K562 (cell line): ENCODE measurements around the gene ST6GALNAC1. TPM values are rescaled to one million over a fixed set of nuclear protein-coding genes. Genes with fewer than 3 reads are reported as not detected.

ENCODE experiments used
- ATAC-seq: fragments of 200-7000 bp; cut with Tn5 transposase; 3 replicates; pipeline ENCODE4 v1.9.1; 2020; ENCODE audit warnings: moderate library complexity
- BruUV-seq: library from RNA; stranded (reverse); fragments of 400-500 nt; replicated peaks from 2 replicates; lab custom pipeline; 2021; lab: Mats Ljungman, UMichigan
- CTCF ChIA-PET: fragments of 300-600 bp; formaldehyde crosslinking; extraction: SDS; loops from one replicate; lab custom pipeline; 2021; ENCODE audit warnings: low intra/inter-chr PET ratio; lab: Yijun Ruan, JAX
- POLR2A ChIA-PET: fragments of 300-600, 350-650 bp; sonication (Branson Sonifier 250); formaldehyde crosslinking; extraction: SDS; loops from one replicate; lab custom pipeline; 2021; ENCODE audit warnings: antibody characterized with exemption, inconsistent platforms; lab: Yijun Ruan, JAX
- DNase-seq, 4 experiments: peaks; one replicate each; pipeline versions ENCODE4 v3.0.0 to v3.0.0-alpha.2; 2011 to 2018; ENCODE audit warnings: low spot score in 3 of 4, mixed read lengths in 3 of 4; ENCODE audit errors: extremely low read depth in 1 of 4
- FAIRE-seq: peaks from 2 replicates; lab custom pipeline; 2011; peaks lifted over from hg19 to GRCh38; lab: Jason Lieb, UNC
- H2AFZ ChIP-seq: 2 replicates; pipeline ENCODE4 v1.6.0; 2011; ENCODE audit warnings: low read depth, low read length, control low read depth, inconsistent platforms
- H3K27ac ChIP-seq: fragments of 200-600 bp; 3 replicates; pipeline ENCODE4 v1.8.0; 2011; ENCODE audit warnings: low read depth, mild to moderate bottlenecking, control low read depth, inconsistent platforms, low read length, moderate library complexity, mixed read lengths; ENCODE audit errors: extremely low read depth
- H3K27me3 ChIP-seq, 2 experiments: fragments of 300-600 bp in 1 of 2; 2 replicates in 1 of 2; 3 replicates in 1 of 2; pipeline versions ENCODE4 v1.6.0 to v1.8.0; 2011; ENCODE audit warnings: inconsistent platforms in 2 of 2, low read length in 2 of 2, mild to moderate bottlenecking in 1 of 2, mixed read lengths in 1 of 2, moderate library complexity in 1 of 2; ENCODE audit not compliant: control insufficient read depth in 2 of 2, insufficient read depth in 2 of 2
- H3K36me3 ChIP-seq: fragments of 300-600 bp; 3 replicates; pipeline ENCODE4 v1.8.0; 2011; ENCODE audit warnings: mild to moderate bottlenecking, low read length, inconsistent platforms; ENCODE audit not compliant: control insufficient read depth, insufficient read depth
- H3K4me1 ChIP-seq, 2 experiments: fragments of 200-600 bp in 1 of 2; replicated peaks in 1 of 2; 2 replicates in 1 of 2; 3 replicates in 1 of 2; pipeline versions ENCODE4 v1.5.1 to v1.8.0; 2011; ENCODE audit warnings: inconsistent platforms in 2 of 2, low read length in 2 of 2, mild to moderate bottlenecking in 1 of 2, mixed read lengths in 1 of 2, moderate library complexity in 1 of 2; ENCODE audit not compliant: control insufficient read depth in 2 of 2, insufficient read depth in 2 of 2
- H3K4me2 ChIP-seq: 2 replicates; pipeline ENCODE4 v1.6.1; 2011; ENCODE audit warnings: low read length, control low read depth, inconsistent platforms, mixed read lengths; ENCODE audit not compliant: insufficient read depth
- H3K4me3 ChIP-seq: fragments of 200-600 bp; sonication (generic), shearing (Covaris generic); 2 replicates; pipeline ENCODE4 v1.5.1; 2016; ENCODE audit warnings: control low read depth, inconsistent platforms
- H3K79me2 ChIP-seq: fragments of 200-600 bp; 3 replicates; pipeline ENCODE4 v1.8.0; 2011; ENCODE audit warnings: low read length, inconsistent platforms; ENCODE audit not compliant: control insufficient read depth, insufficient read depth
- H3K9ac ChIP-seq, 2 experiments: 2 replicates each; pipeline versions ENCODE4 v1.6.0 to v1.6.1; 2011; ENCODE audit warnings: low read depth in 2 of 2, low read length in 2 of 2, control low read depth in 1 of 2, inconsistent platforms in 1 of 2, mild to moderate bottlenecking in 1 of 2, mixed read lengths in 1 of 2; ENCODE audit not compliant: insufficient read depth in 1 of 2
- H3K9me1 ChIP-seq: one replicate; pipeline ENCODE4 v1.6.0; 2011; ENCODE audit warnings: inconsistent platforms, mild to moderate bottlenecking, low read length, moderate library complexity; ENCODE audit not compliant: control insufficient read depth, insufficient read depth
- H3K9me3 ChIP-seq: replicated peaks from 2 replicates; pipeline ENCODE4 v1.5.1; 2011; ENCODE audit warnings: low read depth, low read length, inconsistent platforms; ENCODE audit not compliant: control insufficient read depth, insufficient read depth
- H4K20me1 ChIP-seq: replicated peaks from 2 replicates; pipeline ENCODE4 v1.6.1; 2011; ENCODE audit warnings: low read length, inconsistent platforms, mixed read lengths; ENCODE audit not compliant: control insufficient read depth, insufficient read depth
- BHLHE40 ChIP-seq: IDR thresholded peaks from 2 replicates; pipeline ENCODE4 v1.6.1; 2011; ENCODE audit warnings: low read length, improper control_type of control experiment
- JUNB ChIP-seq: fragments of 450-650 bp; formaldehyde crosslinking; conservative IDR thresholded peaks from 2 replicates; pipeline ENCODE4 v1.4.0; 2020; ENCODE audit warnings: mild to moderate bottlenecking
- KLF1 ChIP-seq: fragments of 450-650 bp; IDR thresholded peaks from 2 replicates; pipeline ENCODE4 v1.6.1; 2016; ENCODE audit warnings: missing genetic modification characterization, missing compliant biosample characterization
- WGBS: fragments of 100-300 bp; shearing (Covaris generic); methylation state at CpG from one replicate; pipeline ENCODE4 v1.1.6; 2016; ENCODE audit warnings: low coverage, mixed read lengths; ENCODE audit not compliant: insufficient coverage; ENCODE audit errors: missing lambda C conversion rate; 5-methylcytosine and 5-hydroxymethylcytosine counted together
- in situ Hi-C: fragments of 300-500 bp; cut with MboI; formaldehyde crosslinking; loops from 4 replicates; pipeline ENCODE4 v1.15.0; 2018; ENCODE audit warnings: inconsistent platforms, mixed read lengths
- intact Hi-C: fragments of 100-400 bp; cut with micrococcal nuclease; formaldehyde crosslinking; loops from 2 replicates; pipeline ENCODE4 v1.14.2; 2022
- polyA plus RNA-seq, 8 experiments: library from polyadenylated mRNA; depleted of rRNA in 4 of 8; stranded (reverse) in 5 of 8; unstranded in 3 of 8; fragments of >200 nt; fragmentation: Nextera tagmentation in 2 of 8; fragmentation: Illumina TruSeq in 1 of 8; extraction: Ambion mirVana in 2 of 8; extraction: Trizol in 1 of 8; gene quantifications; 2 replicates each; pipeline versions ENCODE4 v1.2.1 to v1.2.3, GENCODE V29; 2011 to 2014; ENCODE audit warnings: inconsistent platforms in 1 of 8, missing spikeins in 1 of 8
- total RNA-seq, 7 experiments: library from RNA; depleted of rRNA in 6 of 7; stranded (reverse); fragments of >200 nt in 6 of 7; fragmentation: Illumina TruSeq in 2 of 7; extraction: Trizol in 2 of 7; gene quantifications; 2 replicates each; pipeline versions ENCODE4 v1.2.1 to v1.2.3, GENCODE V29; 2011 to 2021; ENCODE audit warnings: low replicate concordance in 1 of 7
- TF ChIP-seq, protein P1 (sequence below), 2 experiments: fragments of 150-350 bp in 1 of 2; IDR thresholded peaks; 2 replicates each; pipeline ENCODE4 v1.6.1; 2012 to 2016; ENCODE audit warnings: low read depth in 2 of 2, low read length in 2 of 2, mild to moderate bottlenecking in 1 of 2, moderate library complexity in 1 of 2
- TF ChIP-seq, protein P2 (sequence below): sonication (generic); formaldehyde crosslinking; IDR thresholded peaks from 2 replicates; pipeline ENCODE4 v1.8.0; 2023; ENCODE audit warnings: mild to moderate bottlenecking, missing genetic modification reagents

Gene ST6GALNAC1
- total and polyA plus RNA-seq, 9 of the 15 experiments (the other 6 are each of a cell fraction or from before 2014, with no cell fraction given), result 20.6 to 68.4 (median 50.5) TPM

DNA sequence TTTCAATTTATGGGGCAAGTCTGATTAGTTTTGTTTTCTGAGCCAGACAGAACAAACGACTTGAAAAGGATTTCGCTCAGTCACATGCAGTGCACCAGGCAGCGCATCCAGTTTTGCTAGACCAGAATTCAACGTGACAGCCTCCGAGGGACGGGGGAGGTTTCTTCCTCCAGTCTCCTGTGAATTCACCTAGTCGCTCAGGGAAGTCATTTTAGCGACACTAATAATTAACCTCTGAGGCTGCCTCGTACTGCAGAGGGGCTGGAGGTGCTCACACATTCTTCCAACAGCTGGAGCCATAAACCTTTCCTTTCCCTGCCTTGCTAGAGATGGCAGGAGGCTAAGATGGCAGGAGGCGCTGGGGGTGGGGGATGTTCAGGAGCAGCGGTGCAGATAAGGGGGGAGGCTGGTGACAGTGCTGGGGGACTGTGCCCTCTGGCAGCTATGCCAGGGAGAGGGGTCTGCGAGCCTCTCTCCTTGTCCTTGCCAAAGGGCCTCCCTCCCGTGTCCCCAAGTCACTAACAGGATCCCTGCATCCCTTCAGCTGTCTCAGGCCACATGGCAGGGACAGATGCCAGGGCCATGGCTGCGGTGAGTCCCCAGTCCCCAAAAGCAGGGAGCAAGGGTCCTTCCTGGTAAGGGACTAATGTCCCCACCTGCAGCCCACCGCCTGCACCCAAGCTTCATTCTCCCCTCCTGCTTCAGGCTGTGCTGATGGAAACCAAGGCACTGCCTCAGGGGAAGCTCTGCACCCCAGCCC, 43.2 kb upstream of the ST6GALNAC1 start:
- in situ Hi-C loops, result no loop called here
- intact Hi-C loops, result no loop called here

More for the DNA sequence above, 43.2 kb upstream of the ST6GALNAC1 start:
- ATAC-seq (no peak), DNase-seq (peak in 1 of 4 experiments; percentile 6), FAIRE-seq (no peak)
- Histone ChIP-seq H3K9me1 (no peaks in the 10 kb centered on the region), H3K36me3 (no peaks in the 10 kb centered on the region), H3K27ac (no peak overlapping the region), H3K9me3 (no peaks in the 10 kb centered on the region), H3K4me3 (no peak overlapping the region), H3K79me2 (no peaks in the 10 kb centered on the region), H3K27me3 (no peaks in the 10 kb centered on the region), H3K4me2 (no peak overlapping the region), H3K9ac (peak overlapping the region in 1 of 2 experiments; percentile 67; a peak in 1 of 4 replicates), H2AFZ (no peak overlapping the region), H4K20me1 (no peaks in the 10 kb centered on the region; the same call in none of the 2 replicates), H3K4me1 (peaks cover 19 to 59% of the 10 kb centered on the region in 2 experiments)
- TF ChIP-seq JUNB (CRISPR knock-in tag) (no peak), BHLHE40 (peak; percentile 12; the same call in 1 of the 2 replicates), KLF1 (tag) (no peak)
- TF ChIP-seq, protein P1, sequence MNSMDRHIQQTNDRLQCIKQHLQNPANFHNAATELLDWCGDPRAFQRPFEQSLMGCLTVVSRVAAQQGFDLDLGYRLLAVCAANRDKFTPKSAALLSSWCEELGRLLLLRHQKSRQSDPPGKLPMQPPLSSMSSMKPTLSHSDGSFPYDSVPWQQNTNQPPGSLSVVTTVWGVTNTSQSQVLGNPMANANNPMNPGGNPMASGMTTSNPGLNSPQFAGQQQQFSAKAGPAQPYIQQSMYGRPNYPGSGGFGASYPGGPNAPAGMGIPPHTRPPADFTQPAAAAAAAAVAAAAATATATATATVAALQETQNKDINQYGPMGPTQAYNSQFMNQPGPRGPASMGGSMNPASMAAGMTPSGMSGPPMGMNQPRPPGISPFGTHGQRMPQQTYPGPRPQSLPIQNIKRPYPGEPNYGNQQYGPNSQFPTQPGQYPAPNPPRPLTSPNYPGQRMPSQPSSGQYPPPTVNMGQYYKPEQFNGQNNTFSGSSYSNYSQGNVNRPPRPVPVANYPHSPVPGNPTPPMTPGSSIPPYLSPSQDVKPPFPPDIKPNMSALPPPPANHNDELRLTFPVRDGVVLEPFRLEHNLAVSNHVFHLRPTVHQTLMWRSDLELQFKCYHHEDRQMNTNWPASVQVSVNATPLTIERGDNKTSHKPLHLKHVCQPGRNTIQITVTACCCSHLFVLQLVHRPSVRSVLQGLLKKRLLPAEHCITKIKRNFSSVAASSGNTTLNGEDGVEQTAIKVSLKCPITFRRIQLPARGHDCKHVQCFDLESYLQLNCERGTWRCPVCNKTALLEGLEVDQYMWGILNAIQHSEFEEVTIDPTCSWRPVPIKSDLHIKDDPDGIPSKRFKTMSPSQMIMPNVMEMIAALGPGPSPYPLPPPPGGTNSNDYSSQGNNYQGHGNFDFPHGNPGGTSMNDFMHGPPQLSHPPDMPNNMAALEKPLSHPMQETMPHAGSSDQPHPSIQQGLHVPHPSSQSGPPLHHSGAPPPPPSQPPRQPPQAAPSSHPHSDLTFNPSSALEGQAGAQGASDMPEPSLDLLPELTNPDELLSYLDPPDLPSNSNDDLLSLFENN (IDR thresholded peaks at IDR 0.05; ENCODE audit: low read depth in 2 of 2, low read length in 2 of 2), result no peak
- TF ChIP-seq, protein P2, sequence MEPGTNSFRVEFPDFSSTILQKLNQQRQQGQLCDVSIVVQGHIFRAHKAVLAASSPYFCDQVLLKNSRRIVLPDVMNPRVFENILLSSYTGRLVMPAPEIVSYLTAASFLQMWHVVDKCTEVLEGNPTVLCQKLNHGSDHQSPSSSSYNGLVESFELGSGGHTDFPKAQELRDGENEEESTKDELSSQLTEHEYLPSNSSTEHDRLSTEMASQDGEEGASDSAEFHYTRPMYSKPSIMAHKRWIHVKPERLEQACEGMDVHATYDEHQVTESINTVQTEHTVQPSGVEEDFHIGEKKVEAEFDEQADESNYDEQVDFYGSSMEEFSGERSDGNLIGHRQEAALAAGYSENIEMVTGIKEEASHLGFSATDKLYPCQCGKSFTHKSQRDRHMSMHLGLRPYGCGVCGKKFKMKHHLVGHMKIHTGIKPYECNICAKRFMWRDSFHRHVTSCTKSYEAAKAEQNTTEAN (CRISPR knock-in tag), result no peak
- ChIA-PET POLR2A (interaction anchor here (1.3 to 1.7 kb wide), 2 partner anchors 13 to 129 kb away, joined by 3 to 4 read pairs; no protein-coding TSS in a partner anchor), CTCF (no interaction called here)
- no TSS peak for BruUV-seq
- 34% methylated on average over 14 of the region's 15 CpGs for WGBS
